HG03521 (cell line): ENCODE measurements around the gene BNIP1.

Experiments
- ATAC-seq: cut with Tn5 transposase; IDR thresholded peaks from one replicate; pipeline ENCODE4 v1.9.1; 2021; ENCODE audit warnings: mild to moderate bottlenecking, moderate library complexity; ENCODE audit not compliant: unreplicated experiment

The BNIP1 gene

DNA sequence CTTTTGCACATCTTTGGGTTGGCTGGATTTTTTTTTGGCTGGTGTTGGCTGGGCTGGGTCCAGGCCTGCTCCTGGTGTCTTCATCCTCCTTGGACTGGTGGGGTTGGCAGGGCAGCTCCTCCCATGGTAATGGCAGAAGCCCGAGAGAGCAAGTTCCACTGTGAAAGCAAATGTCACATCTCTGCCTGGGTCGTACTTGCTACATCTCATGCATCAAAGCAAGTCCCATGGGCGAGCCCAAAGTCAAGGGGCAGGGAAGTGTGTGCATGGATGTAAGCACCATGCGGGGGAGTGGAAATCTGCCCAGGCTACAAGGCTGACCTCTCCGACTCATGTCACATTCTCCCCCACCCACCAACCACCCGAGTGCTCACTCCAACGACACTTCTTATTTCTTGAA is 64.0 kb downstream of the BNIP1 start:
- ATAC-seq: no peak

- no peak for ATAC-seq
Measured at GRCh38 chr5:173210877-173211276, 66.5 kb downstream of the BNIP1 start.

- ATAC-seq: no peak
Measured at GRCh38 chr5:173211284-173211683, 67.0 kb downstream of the BNIP1 start.

GRCh38 chr5:173213236-173213933 is 69.1 kb downstream of the BNIP1 start:
- no peak for ATAC-seq
